Effector CD8-positive, alpha-beta T cell (primary cell): ENCODE results near the gene NDUFA13.

ENCODE experiments used
- DNase-seq: peaks from one replicate; lab custom pipeline; 2025; lab: John Stamatoyannopoulos, UW

NDUFA13 gene

GRCh38 chr19:19548915-19549759, 33.1 kb downstream of the NDUFA13 start:
- DNase-seq, result no peak

GRCh38 chr19:19549804-19550464, 33.9 kb downstream of the NDUFA13 start:
- DNase-seq, result no peak

GRCh38 chr19:19550485-19550929, 34.5 kb downstream of the NDUFA13 start:
- DNase-seq, result no peak

- DNase-seq, result no peak
Observed at GRCh38 chr19:19550972-19551852, 35.2 kb downstream of the NDUFA13 start.

- no peak for DNase-seq
Observed at GRCh38 chr19:19551853-19552192, 35.8 kb downstream of the NDUFA13 start.

- no peak for DNase-seq
Observed at GRCh38 chr19:19552798-19553197, 36.8 kb downstream of the NDUFA13 start.

GRCh38 chr19:19553670-19554069, 37.6 kb downstream of the NDUFA13 start:
- DNase-seq, result no peak

GRCh38 chr19:19554074-19555023, 38.3 kb downstream of the NDUFA13 start:
- peak; percentile 31 for DNase-seq

GRCh38 chr19:19558055-19558454, 42.0 kb downstream of the NDUFA13 start:
- DNase-seq, result no peak

- DNase-seq, result no peak
Observed at GRCh38 chr19:19558636-19559035, 42.6 kb downstream of the NDUFA13 start.

- DNase-seq, result no peak
Observed at GRCh38 chr19:19559931-19560330, 43.9 kb downstream of the NDUFA13 start.

GRCh38 chr19:19561946-19562664, 46.1 kb downstream of the NDUFA13 start:
- DNase-seq, result no peak

GRCh38 chr19:19562665-19563347, 46.8 kb downstream of the NDUFA13 start:
- DNase-seq, result no peak

GRCh38 chr19:19563348-19563848, 47.4 kb downstream of the NDUFA13 start:
- no peak for DNase-seq

- DNase-seq, result no peak
Observed at GRCh38 chr19:19566306-19566705, 50.3 kb downstream of the NDUFA13 start.

- DNase-seq, result no peak
Observed at GRCh38 chr19:19567391-19567790, 51.4 kb downstream of the NDUFA13 start.

- DNase-seq, result no peak
Observed at GRCh38 chr19:19568802-19569756, 53.1 kb downstream of the NDUFA13 start.

GRCh38 chr19:19570571-19570970, 54.5 kb downstream of the NDUFA13 start:
- DNase-seq, result no peak
